ENCODE measurements around the gene CCDC88B. TPM values are rescaled to one million over a fixed set of nuclear protein-coding genes. Genes with fewer than 3 reads are reported as not detected.
"Not testable (repeated sequence)": the region's sequence is repeated elsewhere in the genome, so short reads cannot be mapped to it uniquely, and the experiment has no call there.

Gene CCDC88B
- total and polyA plus RNA-seq, 9 of the 15 experiments (the other 6 are each of a cell fraction or from before 2014, with no cell fraction given), result 0.13 to 18.1 (median 7.9) TPM

DNA sequence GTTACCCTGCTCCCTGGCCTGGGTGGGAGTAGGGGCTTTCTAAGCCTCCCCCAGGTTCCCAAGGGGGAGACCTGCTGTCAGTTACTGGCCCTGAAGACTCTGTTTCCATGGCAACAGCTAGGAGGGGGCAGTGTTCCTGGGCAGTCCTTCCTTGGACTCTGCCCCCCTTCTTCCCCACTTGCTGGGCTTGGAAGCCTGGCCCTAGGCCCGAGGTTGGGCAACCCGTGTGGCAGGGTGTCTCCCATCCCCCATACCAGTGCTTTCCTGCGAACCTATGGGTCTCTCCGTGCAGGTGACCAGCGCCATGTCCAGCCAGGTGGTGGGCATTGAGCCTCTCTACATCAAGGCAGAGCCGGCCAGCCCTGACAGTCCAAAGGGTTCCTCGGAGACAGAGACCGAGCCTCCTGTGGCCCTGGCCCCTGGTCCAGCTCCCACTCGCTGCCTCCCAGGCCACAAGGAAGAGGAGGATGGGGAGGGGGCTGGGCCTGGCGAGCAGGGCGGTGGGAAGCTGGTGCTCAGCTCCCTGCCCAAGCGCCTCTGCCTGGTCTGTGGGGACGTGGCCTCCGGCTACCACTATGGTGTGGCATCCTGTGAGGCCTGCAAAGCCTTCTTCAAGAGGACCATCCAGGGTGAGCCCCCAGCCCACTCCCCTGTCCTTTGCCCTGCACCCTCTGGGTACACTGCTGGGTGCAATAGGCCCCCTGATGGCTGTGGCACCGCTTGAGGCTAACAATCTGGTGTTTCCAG is 33.0 kb upstream of the CCDC88B start (continued):
- TF ChIP-seq, protein P1, sequence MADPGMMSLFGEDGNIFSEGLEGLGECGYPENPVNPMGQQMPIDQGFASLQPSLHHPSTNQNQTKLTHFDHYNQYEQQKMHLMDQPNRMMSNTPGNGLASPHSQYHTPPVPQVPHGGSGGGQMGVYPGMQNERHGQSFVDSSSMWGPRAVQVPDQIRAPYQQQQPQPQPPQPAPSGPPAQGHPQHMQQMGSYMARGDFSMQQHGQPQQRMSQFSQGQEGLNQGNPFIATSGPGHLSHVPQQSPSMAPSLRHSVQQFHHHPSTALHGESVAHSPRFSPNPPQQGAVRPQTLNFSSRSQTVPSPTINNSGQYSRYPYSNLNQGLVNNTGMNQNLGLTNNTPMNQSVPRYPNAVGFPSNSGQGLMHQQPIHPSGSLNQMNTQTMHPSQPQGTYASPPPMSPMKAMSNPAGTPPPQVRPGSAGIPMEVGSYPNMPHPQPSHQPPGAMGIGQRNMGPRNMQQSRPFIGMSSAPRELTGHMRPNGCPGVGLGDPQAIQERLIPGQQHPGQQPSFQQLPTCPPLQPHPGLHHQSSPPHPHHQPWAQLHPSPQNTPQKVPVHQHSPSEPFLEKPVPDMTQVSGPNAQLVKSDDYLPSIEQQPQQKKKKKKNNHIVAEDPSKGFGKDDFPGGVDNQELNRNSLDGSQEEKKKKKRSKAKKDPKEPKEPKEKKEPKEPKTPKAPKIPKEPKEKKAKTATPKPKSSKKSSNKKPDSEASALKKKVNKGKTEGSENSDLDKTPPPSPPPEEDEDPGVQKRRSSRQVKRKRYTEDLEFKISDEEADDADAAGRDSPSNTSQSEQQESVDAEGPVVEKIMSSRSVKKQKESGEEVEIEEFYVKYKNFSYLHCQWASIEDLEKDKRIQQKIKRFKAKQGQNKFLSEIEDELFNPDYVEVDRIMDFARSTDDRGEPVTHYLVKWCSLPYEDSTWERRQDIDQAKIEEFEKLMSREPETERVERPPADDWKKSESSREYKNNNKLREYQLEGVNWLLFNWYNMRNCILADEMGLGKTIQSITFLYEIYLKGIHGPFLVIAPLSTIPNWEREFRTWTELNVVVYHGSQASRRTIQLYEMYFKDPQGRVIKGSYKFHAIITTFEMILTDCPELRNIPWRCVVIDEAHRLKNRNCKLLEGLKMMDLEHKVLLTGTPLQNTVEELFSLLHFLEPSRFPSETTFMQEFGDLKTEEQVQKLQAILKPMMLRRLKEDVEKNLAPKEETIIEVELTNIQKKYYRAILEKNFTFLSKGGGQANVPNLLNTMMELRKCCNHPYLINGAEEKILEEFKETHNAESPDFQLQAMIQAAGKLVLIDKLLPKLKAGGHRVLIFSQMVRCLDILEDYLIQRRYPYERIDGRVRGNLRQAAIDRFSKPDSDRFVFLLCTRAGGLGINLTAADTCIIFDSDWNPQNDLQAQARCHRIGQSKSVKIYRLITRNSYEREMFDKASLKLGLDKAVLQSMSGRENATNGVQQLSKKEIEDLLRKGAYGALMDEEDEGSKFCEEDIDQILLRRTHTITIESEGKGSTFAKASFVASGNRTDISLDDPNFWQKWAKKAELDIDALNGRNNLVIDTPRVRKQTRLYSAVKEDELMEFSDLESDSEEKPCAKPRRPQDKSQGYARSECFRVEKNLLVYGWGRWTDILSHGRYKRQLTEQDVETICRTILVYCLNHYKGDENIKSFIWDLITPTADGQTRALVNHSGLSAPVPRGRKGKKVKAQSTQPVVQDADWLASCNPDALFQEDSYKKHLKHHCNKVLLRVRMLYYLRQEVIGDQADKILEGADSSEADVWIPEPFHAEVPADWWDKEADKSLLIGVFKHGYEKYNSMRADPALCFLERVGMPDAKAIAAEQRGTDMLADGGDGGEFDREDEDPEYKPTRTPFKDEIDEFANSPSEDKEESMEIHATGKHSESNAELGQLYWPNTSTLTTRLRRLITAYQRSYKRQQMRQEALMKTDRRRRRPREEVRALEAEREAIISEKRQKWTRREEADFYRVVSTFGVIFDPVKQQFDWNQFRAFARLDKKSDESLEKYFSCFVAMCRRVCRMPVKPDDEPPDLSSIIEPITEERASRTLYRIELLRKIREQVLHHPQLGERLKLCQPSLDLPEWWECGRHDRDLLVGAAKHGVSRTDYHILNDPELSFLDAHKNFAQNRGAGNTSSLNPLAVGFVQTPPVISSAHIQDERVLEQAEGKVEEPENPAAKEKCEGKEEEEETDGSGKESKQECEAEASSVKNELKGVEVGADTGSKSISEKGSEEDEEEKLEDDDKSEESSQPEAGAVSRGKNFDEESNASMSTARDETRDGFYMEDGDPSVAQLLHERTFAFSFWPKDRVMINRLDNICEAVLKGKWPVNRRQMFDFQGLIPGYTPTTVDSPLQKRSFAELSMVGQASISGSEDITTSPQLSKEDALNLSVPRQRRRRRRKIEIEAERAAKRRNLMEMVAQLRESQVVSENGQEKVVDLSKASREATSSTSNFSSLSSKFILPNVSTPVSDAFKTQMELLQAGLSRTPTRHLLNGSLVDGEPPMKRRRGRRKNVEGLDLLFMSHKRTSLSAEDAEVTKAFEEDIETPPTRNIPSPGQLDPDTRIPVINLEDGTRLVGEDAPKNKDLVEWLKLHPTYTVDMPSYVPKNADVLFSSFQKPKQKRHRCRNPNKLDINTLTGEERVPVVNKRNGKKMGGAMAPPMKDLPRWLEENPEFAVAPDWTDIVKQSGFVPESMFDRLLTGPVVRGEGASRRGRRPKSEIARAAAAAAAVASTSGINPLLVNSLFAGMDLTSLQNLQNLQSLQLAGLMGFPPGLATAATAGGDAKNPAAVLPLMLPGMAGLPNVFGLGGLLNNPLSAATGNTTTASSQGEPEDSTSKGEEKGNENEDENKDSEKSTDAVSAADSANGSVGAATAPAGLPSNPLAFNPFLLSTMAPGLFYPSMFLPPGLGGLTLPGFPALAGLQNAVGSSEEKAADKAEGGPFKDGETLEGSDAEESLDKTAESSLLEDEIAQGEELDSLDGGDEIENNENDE (IDR thresholded peaks at IDR 0.05; ENCODE audit: low read depth, low read length), result no peak
- TF ChIP-seq ZNF253 (CRISPR knock-in tag; conservative IDR thresholded peaks at IDR 0.05), result no peak
- no peak for TF ChIP-seq ADNP (tag; IDR thresholded peaks at IDR 0.05)
- TF ChIP-seq ZNF75A (CRISPR knock-in tag; IDR thresholded peaks at IDR 0.05), result no peak
- peak in 1 of 2 experiments; percentile 40; a peak in 1 of 4 replicates for TF ChIP-seq SIN3A (IDR thresholded peaks at IDR 0.05; ENCODE audit: borderline replicate concordance in 2 of 2, control insufficient read depth in 1 of 2, low read depth in 2 of 2, low read length in 2 of 2)
- TF ChIP-seq ZNF384 (IDR thresholded peaks at IDR 0.05; ENCODE audit: low read depth, low read length), result no peak

DNA sequence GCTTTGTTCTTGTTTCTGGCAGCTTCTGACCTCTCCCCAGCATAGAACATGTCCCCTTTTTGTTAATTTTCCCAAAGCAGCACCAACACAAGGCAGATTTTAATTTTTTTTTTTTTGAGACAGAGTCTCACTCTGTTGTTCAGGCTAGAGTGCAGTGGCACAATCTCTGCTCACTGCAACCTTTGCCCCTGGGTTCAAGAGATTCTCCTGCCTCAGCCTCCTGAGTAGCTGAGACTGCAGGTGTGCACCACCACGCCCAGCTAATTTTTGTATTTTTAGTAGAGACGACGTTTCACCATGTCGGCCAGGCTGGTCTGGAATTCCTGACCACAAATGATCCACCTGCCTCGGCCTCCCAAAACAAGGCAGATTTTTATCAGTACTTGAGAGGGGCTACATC is 32.2 kb upstream of the CCDC88B start:
- Histone ChIP-seq H3K9ac (ENCODE audit: insufficient read depth in 1 of 2, low read depth in 2 of 2, low read length in 2 of 2) (peak overlapping the region in 1 of 2 experiments; percentile 98; a peak in 1 of 4 replicates), H3K4me2 (ENCODE audit: insufficient read depth, low read length) (peak overlapping the region; percentile 100; the same call in 1 of the 2 replicates), H3K79me2 (ENCODE audit: control insufficient read depth, insufficient read depth, low read length) (peaks cover 56% of the 10 kb centered on the region), H3K4me1 (replicated peaks in 1 of 2; ENCODE audit: control insufficient read depth in 2 of 2, insufficient read depth in 2 of 2, low read length in 2 of 2) (peaks cover 29 to 45% of the 10 kb centered on the region in 2 experiments), H3K36me3 (ENCODE audit: control insufficient read depth, insufficient read depth, low read length) (peaks cover 38% of the 10 kb centered on the region)
- DNase-seq (ENCODE audit: extremely low read depth in 1 of 4, low spot score in 3 of 4); H3K27me3 ChIP-seq (ENCODE audit: control insufficient read depth in 2 of 2, insufficient read depth in 2 of 2, low read length in 2 of 2); H3K9me1 ChIP-seq (ENCODE audit: control insufficient read depth, insufficient read depth, low read length); CTCF ChIA-PET (ENCODE audit: low intra/inter-chr PET ratio); H4K20me1 ChIP-seq (replicated peaks; ENCODE audit: control insufficient read depth, insufficient read depth, low read length); POLR2A ChIA-PET; BruUV-seq (replicated peaks); ATAC-seq; H3K9me3 ChIP-seq (replicated peaks; ENCODE audit: control insufficient read depth, insufficient read depth, low read depth, low read length); in situ Hi-C loops (cut with MboI); H2AFZ ChIP-seq (ENCODE audit: low read depth, low read length); FAIRE-seq; H3K27ac ChIP-seq (ENCODE audit: extremely low read depth, low read depth, low read length); H3K4me3 ChIP-seq: not testable (repeated sequence)
- WGBS (ENCODE audit: insufficient coverage, low coverage, missing lambda C conversion rate), result 70% methylated on average over 5 of the region's 5 CpGs
- intact Hi-C loops (cut with micrococcal nuclease), result loop anchor here (10.0 kb wide), 2 partner anchors 63 to 473 kb away; partner anchors contain the start of genes FKBP2, MARK2 and PPP1R14B
